Muscle layer of colon (tissue), 2 donors: Measurements from ENCODE around the gene SFTPA1.
"Not testable (repeated sequence)": the region's sequence is repeated elsewhere in the genome, so short reads cannot be mapped to it uniquely, and the experiment has no call there.

Experiments
- H3K27ac ChIP-seq: one replicate; pipeline ENCODE4 v1.7.0; 2013; ENCODE audit warnings: low read depth, mild to moderate bottlenecking, low read length, moderate library complexity
- H3K27me3 ChIP-seq, 2 donors: one replicate each; pipeline ENCODE4 v1.7.0; 2013; ENCODE audit warnings: low read length in 2 of 2, mild to moderate bottlenecking in 2 of 2; ENCODE audit not compliant: insufficient read depth in 2 of 2, control insufficient read depth in 1 of 2
- H3K36me3 ChIP-seq: one replicate; pipeline ENCODE4 v1.7.0; 2013; ENCODE audit warnings: mild to moderate bottlenecking, low read length; ENCODE audit not compliant: insufficient read depth
- H3K4me1 ChIP-seq: one replicate; pipeline ENCODE4 v1.7.0; 2013; ENCODE audit warnings: mild to moderate bottlenecking, low read length; ENCODE audit not compliant: insufficient read depth
- H3K4me3 ChIP-seq, 2 donors: one replicate each; pipeline ENCODE4 v1.7.0; 2013; ENCODE audit warnings: low read length in 2 of 2, low read depth in 1 of 2, mild to moderate bottlenecking in 1 of 2, moderate library complexity in 1 of 2
- H3K9ac ChIP-seq: one replicate; pipeline ENCODE4 v1.7.0; 2013; ENCODE audit warnings: low read length
- H3K9me3 ChIP-seq: one replicate; pipeline ENCODE4 v1.7.0; 2013; ENCODE audit warnings: mild to moderate bottlenecking, low read length
- donor health status: abdominal sarcoma.
- donor health status: Adenocarcinoma of cecum.

Gene SFTPA1

GRCh38 chr10:79611193-79611976 is 646 bp downstream of the SFTPA1 start:
- not testable (repeated sequence) for H3K27ac ChIP-seq

GRCh38 chr10:79615577-79615976 is 4.8 kb downstream of the SFTPA1 start:
- no peaks in the 10 kb centered on the region for H3K4me1 ChIP-seq
- no peaks in the 10 kb centered on the region for H3K27me3 ChIP-seq
- H3K36me3 ChIP-seq: no peaks in the 10 kb centered on the region
- no peaks in the 10 kb centered on the region for H3K9me3 ChIP-seq
- H3K9ac ChIP-seq: no peak overlapping the region
- no peak overlapping the region for H3K27ac ChIP-seq
- H3K4me3 ChIP-seq: no peak overlapping the region

More at GRCh38 chr10:79611193-79611976, 646 bp downstream of the SFTPA1 start:
- not testable (repeated sequence) for H3K4me1 ChIP-seq, H3K9ac ChIP-seq, H3K36me3 ChIP-seq, H3K4me3 ChIP-seq, H3K9me3 ChIP-seq, H3K27me3 ChIP-seq

- Histone ChIP-seq H3K9me3 (no peaks in the 10 kb centered on the region), H3K36me3 (no peaks in the 10 kb centered on the region), H3K4me3 (no peak overlapping the region), H3K27me3 (no peaks in the 10 kb centered on the region), H3K27ac (no peak overlapping the region), H3K9ac (no peak overlapping the region), H3K4me1 (no peaks in the 10 kb centered on the region)
Observed at GRCh38 chr10:79616164-79616563, 5.4 kb downstream of the SFTPA1 start.

- not testable (repeated sequence) for H3K27ac ChIP-seq, H3K36me3 ChIP-seq, H3K9ac ChIP-seq, H3K4me1 ChIP-seq, H3K27me3 ChIP-seq, H3K4me3 ChIP-seq, H3K9me3 ChIP-seq
Observed at GRCh38 chr10:79623663-79624062, 12.9 kb downstream of the SFTPA1 start.

- no peaks in the 10 kb centered on the region for H3K27me3 ChIP-seq
- H3K9me3 ChIP-seq: no peaks in the 10 kb centered on the region
- H3K9ac ChIP-seq: no peak overlapping the region
Observed at GRCh38 chr10:79627075-79627474, 16.3 kb downstream of the SFTPA1 start.

GRCh38 chr10:79628083-79628482 is 17.3 kb downstream of the SFTPA1 start:
- Histone ChIP-seq H3K9ac (no peak overlapping the region), H3K27ac (no peak overlapping the region), H3K9me3 (no peaks in the 10 kb centered on the region)

More at GRCh38 chr10:79627075-79627474, 16.3 kb downstream of the SFTPA1 start:
- no peak overlapping the region for H3K27ac ChIP-seq
- no peaks in the 10 kb centered on the region for H3K4me1 ChIP-seq
- H3K36me3 ChIP-seq: no peaks in the 10 kb centered on the region
- no peak overlapping the region for H3K4me3 ChIP-seq

GRCh38 chr10:79628988-79629954 is 18.5 kb downstream of the SFTPA1 start:
- H3K9ac ChIP-seq: no peak overlapping the region
- no peak overlapping the region for H3K27ac ChIP-seq
- H3K36me3 ChIP-seq: no peaks in the 10 kb centered on the region
- no peak overlapping the region for H3K4me3 ChIP-seq
- H3K4me1 ChIP-seq: no peaks in the 10 kb centered on the region
- no peaks in the 10 kb centered on the region for H3K9me3 ChIP-seq
- no peaks in the 10 kb centered on the region for H3K27me3 ChIP-seq

More at GRCh38 chr10:79628083-79628482, 17.3 kb downstream of the SFTPA1 start:
- Histone ChIP-seq H3K4me1 (no peaks in the 10 kb centered on the region), H3K36me3 (no peaks in the 10 kb centered on the region), H3K4me3 (no peak overlapping the region), H3K27me3 (no peaks in the 10 kb centered on the region)

GRCh38 chr10:79629955-79630327 is 19.2 kb downstream of the SFTPA1 start:
- Histone ChIP-seq H3K27ac (no peak overlapping the region), H3K4me3 (no peak overlapping the region), H3K36me3 (no peaks in the 10 kb centered on the region), H3K9me3 (no peaks in the 10 kb centered on the region), H3K4me1 (no peaks in the 10 kb centered on the region), H3K27me3 (no peaks in the 10 kb centered on the region), H3K9ac (no peak overlapping the region)

GRCh38 chr10:79636654-79637199 is 26.0 kb downstream of the SFTPA1 start:
- not testable (repeated sequence) for H3K9ac ChIP-seq, H3K4me1 ChIP-seq, H3K36me3 ChIP-seq, H3K9me3 ChIP-seq, H3K27me3 ChIP-seq, H3K4me3 ChIP-seq, H3K27ac ChIP-seq

GRCh38 chr10:79638318-79638717 is 27.6 kb downstream of the SFTPA1 start:
- Histone ChIP-seq H3K27ac (no peak overlapping the region), H3K27me3 (no peaks in the 10 kb centered on the region), H3K4me1 (no peaks in the 10 kb centered on the region)

GRCh38 chr10:79652695-79653094 is 42.0 kb downstream of the SFTPA1 start:
- H3K9ac ChIP-seq, H3K27me3 ChIP-seq, H3K4me3 ChIP-seq, H3K9me3 ChIP-seq, H3K36me3 ChIP-seq, H3K4me1 ChIP-seq, H3K27ac ChIP-seq: not testable (repeated sequence)

More at GRCh38 chr10:79638318-79638717, 27.6 kb downstream of the SFTPA1 start:
- Histone ChIP-seq H3K36me3 (no peaks in the 10 kb centered on the region), H3K9me3 (no peaks in the 10 kb centered on the region), H3K9ac (no peak overlapping the region), H3K4me3 (no peak overlapping the region)
